SJCRH30 (cell line): Measurements from ENCODE around the gene ZFR. TPM values are rescaled to one million over a fixed set of nuclear protein-coding genes. Genes with fewer than 3 reads are reported as not detected.

Experiments
- total RNA-seq: library from RNA; depleted of rRNA; stranded (reverse); fragments of >200 nt; shearing (Covaris generic); gene quantifications from 2 replicates; pipeline ENCODE4 v1.2.3, GENCODE V29; 2014; rRNA removed

ZFR gene
- total RNA-seq, 1 experiment from 2014 or later = 136 TPM

Other genes starting within 250 kb of the ZFR start
- gene MTMR12, start 131.8 kb downstream of the ZFR start, total RNA-seq = 19.8 and 19.9 TPM in 2 replicates
- 349 and 397 TPM in 2 replicates for gene SUB1, start 140.8 kb upstream of the ZFR start, total RNA-seq